Activated CD4-positive, alpha-beta T cell treated with anti-CD3 and anti-CD28 coated beads, Interleukin-2, amount 10 ng/mL, durations not matched to agents 7 days and 5 days (primary cell): ENCODE measurements around the gene TTLL10. TPM values are rescaled to one million over a fixed set of nuclear protein-coding genes. Genes with fewer than 3 reads are reported as not detected.

Experiments
- CTCF ChIA-PET: fragments of 350-600 bp; sonication (Branson Sonifier 250); formaldehyde crosslinking; loops from one replicate; lab custom pipeline; 2021; ENCODE audit warnings: antibody characterized with exemption; lab: Charles Lee
- POLR2A ChIA-PET: fragments of 350-600 bp; sonication (Branson Sonifier 250); formaldehyde crosslinking; loops from one replicate; lab custom pipeline; 2021; ENCODE audit warnings: antibody characterized with exemption; lab: Charles Lee
- DNase-seq: peaks from one replicate; pipeline ENCODE4 v3.0.0-alpha.2; 2020
- H3K27ac Mint-ChIP-seq: one replicate; pipeline ENCODE4 v1.8.0; 2021; ENCODE audit warnings: mild to moderate bottlenecking, moderate library complexity, mixed read lengths
- H3K27me3 Mint-ChIP-seq: one replicate; pipeline ENCODE4 v1.8.0; 2021; ENCODE audit warnings: mixed read lengths
- H3K36me3 Mint-ChIP-seq: one replicate; pipeline ENCODE4 v1.8.0; 2021; ENCODE audit warnings: low read depth, mixed read lengths
- H3K4me1 Mint-ChIP-seq: one replicate; pipeline ENCODE4 v1.8.0; 2021; ENCODE audit warnings: mixed read lengths
- H3K4me3 Mint-ChIP-seq: one replicate; pipeline ENCODE4 v1.8.0; 2021; ENCODE audit warnings: mild to moderate bottlenecking, moderate library complexity, mixed read lengths
- H3K9me3 Mint-ChIP-seq: one replicate; pipeline ENCODE4 v1.8.0; 2021; ENCODE audit warnings: mixed read lengths
- total RNA-seq, 2 experiments: library from RNA; stranded (reverse); gene quantifications; one replicate each; pipeline ENCODE4 v1.2.3, GENCODE V29; 2021

The TTLL10 gene
- total RNA-seq, 2 experiments from 2014 or later: 0.15 to 0.27 TPM

DNA sequence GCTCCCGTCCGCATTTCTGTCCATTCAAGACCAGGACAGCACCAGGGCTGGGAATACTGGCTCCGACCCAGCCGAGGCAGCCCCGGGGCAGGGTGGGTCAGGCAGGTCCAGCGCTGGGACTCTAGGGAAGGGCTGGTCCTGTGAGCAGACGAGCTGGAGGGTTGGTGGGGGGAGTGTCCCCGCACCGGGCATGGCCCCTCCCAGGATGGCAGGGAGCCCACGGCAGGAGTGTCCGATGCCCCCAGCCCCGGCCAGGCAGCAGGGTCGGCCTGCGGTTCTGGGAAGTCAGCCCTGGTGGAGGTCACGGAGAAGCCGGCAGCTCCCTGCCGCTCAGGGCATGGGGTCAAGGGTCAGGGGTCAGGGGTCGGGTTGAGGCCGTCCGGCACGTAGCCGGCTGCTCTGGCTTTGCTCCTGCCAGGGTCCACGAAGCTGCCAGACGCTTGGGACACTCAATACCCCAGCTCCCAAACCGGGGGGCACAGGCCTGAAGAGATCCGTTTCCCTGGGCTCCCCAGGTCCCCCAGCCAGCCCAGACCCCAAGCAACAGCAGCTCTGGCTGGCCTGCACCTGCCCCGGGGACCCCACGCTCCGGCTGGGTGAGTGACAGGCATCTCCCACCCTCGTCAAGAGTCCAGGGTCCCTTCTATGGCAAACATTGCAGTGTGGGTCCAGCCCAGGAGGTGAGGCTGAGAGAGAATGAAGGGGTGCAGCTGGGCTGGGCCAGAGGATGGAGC is 66.1 kb downstream of the TTLL10 start:
- Mint-ChIP-seq H3K4me1 (no peaks in the 10 kb centered on the region), H3K27ac (no peak overlapping the region), H3K36me3 (no peaks in the 10 kb centered on the region), H3K4me3 (no peak overlapping the region), H3K27me3 (no peaks in the 10 kb centered on the region), H3K9me3 (no peaks in the 10 kb centered on the region)
- ChIA-PET CTCF (interaction anchor here (0.8 to 1.0 kb wide), 3 partner anchors 46 to 300 kb away, joined by 3 to 4 read pairs (median 3); no protein-coding TSS in a partner anchor), POLR2A (no interaction called here)
- no peak for DNase-seq

DNA sequence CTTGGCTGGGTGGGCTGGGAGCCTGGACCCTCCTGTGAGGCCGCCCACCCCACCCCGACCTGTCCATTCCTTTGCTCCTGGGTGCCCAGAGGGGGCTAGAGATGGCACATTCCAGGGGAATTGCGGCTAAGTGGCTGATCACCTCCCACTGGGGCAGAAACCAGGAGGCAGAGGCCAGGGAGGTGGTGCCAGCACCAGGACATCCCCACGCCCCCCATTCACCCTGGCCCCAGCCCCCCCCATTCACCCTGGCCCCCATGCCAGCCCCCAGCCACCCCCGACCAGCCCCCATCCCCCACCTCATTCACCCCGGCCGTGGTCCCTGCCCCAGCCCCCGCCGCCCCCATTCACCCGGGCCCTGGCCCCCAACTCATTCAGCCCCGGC is 66.7 kb downstream of the TTLL10 start:
- POLR2A ChIA-PET: no interaction called here
- no peaks in the 10 kb centered on the region for H3K9me3 Mint-ChIP-seq
- H3K4me3 Mint-ChIP-seq: no peak overlapping the region
- no peaks in the 10 kb centered on the region for H3K27me3 Mint-ChIP-seq
- CTCF ChIA-PET: interaction anchor here (1.0 kb wide), 2 partner anchors 45 to 118 kb away, joined by 3 to 4 read pairs; no protein-coding TSS in a partner anchor
- no peaks in the 10 kb centered on the region for H3K4me1 Mint-ChIP-seq
- DNase-seq: no peak
- H3K27ac Mint-ChIP-seq: no peak overlapping the region
- H3K36me3 Mint-ChIP-seq: no peaks in the 10 kb centered on the region

DNA sequence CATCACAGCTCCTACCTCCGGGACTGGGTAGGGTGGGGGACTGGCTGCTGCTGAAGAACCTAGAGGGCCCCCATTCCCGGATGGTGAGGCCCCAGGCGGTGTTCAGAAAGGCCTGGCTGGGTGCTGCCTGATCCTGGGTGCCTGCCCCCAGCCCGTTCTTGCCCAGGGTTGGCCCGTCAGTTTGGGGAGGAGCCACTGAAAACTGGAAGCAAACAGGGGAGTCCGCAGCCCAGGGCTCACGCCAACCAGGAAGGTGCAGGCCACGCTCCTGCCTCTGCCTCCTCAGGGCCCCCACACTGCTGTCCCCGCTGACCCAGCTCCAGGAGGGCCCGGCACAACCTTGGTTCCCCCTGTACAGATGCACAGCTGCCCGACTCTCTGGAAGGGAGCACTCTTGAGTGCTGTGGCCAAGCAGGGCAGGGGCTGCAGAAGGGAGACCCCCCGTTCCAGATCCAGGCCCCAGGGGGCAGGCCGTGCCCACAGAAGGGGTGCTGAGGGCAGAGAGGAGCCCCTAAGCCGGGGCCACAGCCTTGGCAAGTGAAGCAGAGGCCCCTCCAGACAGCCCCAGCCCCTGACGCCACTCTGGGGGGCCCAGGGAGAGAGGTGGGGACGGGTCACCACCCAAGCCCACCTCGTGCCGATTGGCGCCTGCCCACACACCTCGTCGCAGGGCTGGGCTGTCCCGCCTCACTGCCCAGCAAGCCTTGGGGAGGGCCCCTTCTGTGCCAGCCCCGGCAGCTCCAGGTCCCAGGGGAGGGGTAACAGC is 67.3 kb downstream of the TTLL10 start:
- no peaks in the 10 kb centered on the region for H3K4me1 Mint-ChIP-seq
- H3K4me3 Mint-ChIP-seq: no peak overlapping the region
- ChIA-PET CTCF (interaction anchor here (0.6 to 2.2 kb wide), 3 partner anchors 35 to 119 kb away, joined by 4 to 5 read pairs (median 5); no protein-coding TSS in a partner anchor), POLR2A (no interaction called here)
- no peak for DNase-seq
- peaks cover 2% of the 10 kb centered on the region for H3K27me3 Mint-ChIP-seq
- no peaks in the 10 kb centered on the region for H3K9me3 Mint-ChIP-seq
- no peak overlapping the region for H3K27ac Mint-ChIP-seq
- no peaks in the 10 kb centered on the region for H3K36me3 Mint-ChIP-seq

DNA sequence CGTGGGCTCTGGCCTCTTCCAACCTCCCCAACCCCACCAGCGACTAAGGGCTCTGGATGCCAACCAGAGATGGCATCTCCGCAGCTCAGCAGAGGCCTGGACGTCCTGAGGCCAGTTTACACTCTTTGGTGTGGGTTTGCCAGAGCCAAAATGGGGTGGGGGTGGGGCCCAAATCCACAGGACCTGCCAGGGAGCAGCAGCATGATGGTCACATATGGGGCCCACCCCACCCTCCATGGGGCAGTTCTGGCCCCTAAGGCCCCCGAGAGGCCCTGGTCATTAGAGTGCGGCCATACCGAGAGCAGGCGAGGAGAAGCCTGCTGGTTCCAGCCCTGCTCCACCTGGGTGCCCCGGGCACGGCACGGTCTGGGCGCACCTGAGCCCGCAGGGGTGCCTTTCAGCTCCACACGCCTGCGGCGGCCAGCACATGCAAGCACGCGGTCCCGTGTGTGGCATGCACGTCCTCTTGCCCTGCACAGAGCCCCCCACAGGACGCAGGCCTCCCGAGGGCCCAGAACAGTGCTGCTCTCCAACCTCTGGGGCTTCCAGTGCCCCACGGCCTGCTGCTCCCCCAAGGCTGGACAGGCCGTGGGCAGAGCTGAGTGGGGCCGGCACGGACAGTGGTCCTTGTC is 68.0 kb downstream of the TTLL10 start:
- ChIA-PET POLR2A (no interaction called here), CTCF (interaction anchor here (0.6 to 2.2 kb wide), 3 partner anchors 36 to 120 kb away, joined by 4 to 5 read pairs (median 5); no protein-coding TSS in a partner anchor)
- DNase-seq: no peak
- H3K9me3 Mint-ChIP-seq: no peaks in the 10 kb centered on the region
- H3K4me1 Mint-ChIP-seq: no peaks in the 10 kb centered on the region
- no peak overlapping the region for H3K27ac Mint-ChIP-seq
- no peak overlapping the region for H3K4me3 Mint-ChIP-seq
- peaks cover 2% of the 10 kb centered on the region for H3K27me3 Mint-ChIP-seq
- H3K36me3 Mint-ChIP-seq: no peaks in the 10 kb centered on the region

DNA sequence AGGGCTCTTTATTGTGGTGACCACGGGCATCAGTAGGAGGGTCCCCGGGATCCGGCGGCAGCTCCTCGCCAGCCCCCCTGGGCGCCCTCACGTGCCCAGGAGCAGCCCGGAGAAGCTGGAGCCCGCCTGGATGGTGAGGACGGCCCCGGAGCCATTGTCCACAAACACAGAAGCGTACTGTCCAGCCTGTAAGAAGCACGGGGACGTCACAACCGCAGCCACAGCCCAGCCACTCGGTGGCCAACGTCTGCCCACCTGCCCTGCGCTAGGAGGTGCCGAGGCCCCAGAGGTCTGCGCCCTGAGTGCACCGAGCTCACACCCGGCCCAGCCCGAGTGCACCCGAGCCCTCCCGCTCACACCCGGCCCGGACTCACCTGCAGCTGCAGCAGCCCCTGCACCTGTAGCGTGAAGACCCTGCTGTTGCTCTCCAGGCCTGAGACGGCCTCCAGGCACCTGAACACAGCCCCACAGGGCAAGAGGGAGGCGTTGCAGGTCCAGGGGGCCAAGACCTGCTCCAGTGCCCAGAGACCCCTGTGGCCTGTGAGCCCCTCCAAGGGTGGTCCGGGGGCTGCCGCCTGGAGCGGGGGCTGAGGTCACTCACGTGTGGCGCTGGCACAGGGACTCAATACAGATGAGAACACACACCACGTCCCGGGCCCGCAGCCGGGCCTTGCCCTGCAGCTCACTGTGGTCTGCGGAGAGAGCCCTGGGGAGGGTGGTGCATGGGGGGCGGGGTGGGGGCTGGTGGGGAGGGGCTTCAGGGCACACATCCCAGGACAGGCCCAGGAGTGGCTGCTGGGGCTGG is 69.0 kb downstream of the TTLL10 start:
- DNase-seq: no peak
- POLR2A ChIA-PET: no interaction called here
- Mint-ChIP-seq H3K27me3 (peaks cover 5% of the 10 kb centered on the region), H3K36me3 (no peaks in the 10 kb centered on the region), H3K4me1 (no peaks in the 10 kb centered on the region), H3K27ac (no peak overlapping the region), H3K9me3 (no peaks in the 10 kb centered on the region), H3K4me3 (no peak overlapping the region)
- CTCF ChIA-PET: interaction anchor here (2.0 to 2.2 kb wide), 2 partner anchors 49 to 121 kb away, joined by 5 read pairs; no protein-coding TSS in a partner anchor

DNA sequence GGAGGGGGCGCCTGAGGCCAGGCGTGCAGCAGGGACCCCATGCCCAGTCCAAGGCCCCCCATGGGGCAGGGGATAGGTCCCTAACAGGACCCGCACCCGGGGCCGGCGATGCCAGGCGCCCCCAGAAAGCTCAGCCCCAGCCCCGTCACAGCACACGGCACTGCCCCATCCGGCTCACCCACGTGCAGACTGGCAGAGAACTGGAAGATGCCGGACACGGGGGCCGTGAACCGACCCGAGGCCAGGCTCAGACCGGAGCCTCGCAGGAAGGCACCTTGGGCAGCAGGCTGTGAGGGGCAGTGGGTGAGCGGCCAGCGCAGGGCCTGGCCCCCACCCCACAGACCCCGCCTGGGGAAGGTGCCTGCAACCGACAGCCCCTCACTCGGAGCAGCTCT is 69.6 kb downstream of the TTLL10 start:
- no peak for DNase-seq

DNA sequence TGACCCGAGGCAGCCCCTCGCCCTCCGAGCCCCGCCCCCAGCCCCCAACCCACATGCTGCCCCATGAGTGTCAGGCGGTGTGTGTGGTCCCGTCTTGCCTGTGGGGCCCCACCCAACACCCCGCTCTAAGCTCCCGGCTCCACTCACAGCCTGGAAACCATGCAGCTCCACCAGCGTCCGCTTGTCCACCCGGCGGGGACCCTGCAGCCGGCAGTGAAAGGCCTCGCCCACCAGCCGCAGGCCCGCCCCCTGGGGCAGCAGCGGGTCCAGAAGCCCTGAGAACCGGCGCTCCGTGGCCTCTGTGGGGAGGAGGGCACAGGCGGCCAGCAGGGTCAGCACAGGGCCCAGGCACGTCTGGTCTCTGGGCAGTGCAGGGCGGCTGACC is 70.1 kb downstream of the TTLL10 start:
- POLR2A ChIA-PET: no interaction called here
- H3K4me1 Mint-ChIP-seq: no peaks in the 10 kb centered on the region
- H3K4me3 Mint-ChIP-seq: no peak overlapping the region
- H3K27me3 Mint-ChIP-seq: peaks cover 5% of the 10 kb centered on the region
- DNase-seq: no peak
- no peak overlapping the region for H3K27ac Mint-ChIP-seq
- H3K36me3 Mint-ChIP-seq: no peaks in the 10 kb centered on the region
- H3K9me3 Mint-ChIP-seq: no peaks in the 10 kb centered on the region
- CTCF ChIA-PET: interaction anchor here (0.6 to 1.6 kb wide), 2 partner anchors 17 to 30 kb away, joined by 3 to 5 read pairs; partner anchors contain the start of gene TNFRSF4

More for the DNA sequence above, 69.6 kb downstream of the TTLL10 start:
- no peaks in the 10 kb centered on the region for H3K9me3 Mint-ChIP-seq
- H3K4me1 Mint-ChIP-seq: no peaks in the 10 kb centered on the region
- no peaks in the 10 kb centered on the region for H3K36me3 Mint-ChIP-seq
- ChIA-PET POLR2A (no interaction called here), CTCF (interaction anchor here (0.6 to 2.2 kb wide), 3 partner anchors 18 to 121 kb away, joined by 3 to 5 read pairs (median 5); partner anchors contain the start of gene TNFRSF4)
- H3K27ac Mint-ChIP-seq: no peak overlapping the region
- H3K27me3 Mint-ChIP-seq: peaks cover 5% of the 10 kb centered on the region
- H3K4me3 Mint-ChIP-seq: no peak overlapping the region

DNA sequence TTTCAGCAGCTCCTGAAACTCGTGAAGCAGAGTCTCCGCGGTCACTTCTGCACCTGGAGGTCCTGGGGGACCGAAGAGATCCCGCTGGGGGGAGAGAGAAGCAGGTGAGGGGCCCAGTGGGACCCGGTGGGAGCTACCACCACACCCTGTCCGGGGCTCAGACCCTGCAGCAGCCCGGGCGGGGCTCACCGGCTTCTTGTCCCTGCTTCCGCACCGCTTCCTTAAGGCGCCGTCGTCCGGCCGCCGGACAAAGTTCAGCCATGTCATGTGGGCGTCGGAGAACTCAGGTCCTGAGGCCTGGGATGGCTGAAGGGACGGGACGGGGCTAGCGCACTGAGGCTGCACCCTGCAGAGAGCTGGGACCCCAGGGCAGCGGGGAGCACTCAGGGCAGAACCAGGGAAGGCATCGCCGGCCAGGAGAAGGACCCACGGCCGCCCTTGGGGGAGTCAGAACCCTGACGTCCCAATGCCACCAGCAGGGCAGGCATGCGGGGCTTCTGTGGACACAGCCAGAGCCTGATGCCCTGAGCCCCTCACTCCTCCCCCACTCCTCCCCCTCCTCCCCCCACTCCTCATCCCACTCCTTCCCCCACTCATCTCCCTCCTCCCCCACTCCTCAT is 70.6 kb downstream of the TTLL10 start:
- POLR2A ChIA-PET: no interaction called here
- H3K27ac Mint-ChIP-seq: no peak overlapping the region
- no peak overlapping the region for H3K4me3 Mint-ChIP-seq
- DNase-seq: no peak
- CTCF ChIA-PET: interaction anchor here (1.6 kb wide), 1 partner anchor 17 kb away, joined by 5 read pairs; no protein-coding TSS in a partner anchor
- no peaks in the 10 kb centered on the region for H3K4me1 Mint-ChIP-seq
- H3K27me3 Mint-ChIP-seq: peaks cover 5% of the 10 kb centered on the region
- H3K36me3 Mint-ChIP-seq: no peaks in the 10 kb centered on the region
- H3K9me3 Mint-ChIP-seq: no peaks in the 10 kb centered on the region

DNA sequence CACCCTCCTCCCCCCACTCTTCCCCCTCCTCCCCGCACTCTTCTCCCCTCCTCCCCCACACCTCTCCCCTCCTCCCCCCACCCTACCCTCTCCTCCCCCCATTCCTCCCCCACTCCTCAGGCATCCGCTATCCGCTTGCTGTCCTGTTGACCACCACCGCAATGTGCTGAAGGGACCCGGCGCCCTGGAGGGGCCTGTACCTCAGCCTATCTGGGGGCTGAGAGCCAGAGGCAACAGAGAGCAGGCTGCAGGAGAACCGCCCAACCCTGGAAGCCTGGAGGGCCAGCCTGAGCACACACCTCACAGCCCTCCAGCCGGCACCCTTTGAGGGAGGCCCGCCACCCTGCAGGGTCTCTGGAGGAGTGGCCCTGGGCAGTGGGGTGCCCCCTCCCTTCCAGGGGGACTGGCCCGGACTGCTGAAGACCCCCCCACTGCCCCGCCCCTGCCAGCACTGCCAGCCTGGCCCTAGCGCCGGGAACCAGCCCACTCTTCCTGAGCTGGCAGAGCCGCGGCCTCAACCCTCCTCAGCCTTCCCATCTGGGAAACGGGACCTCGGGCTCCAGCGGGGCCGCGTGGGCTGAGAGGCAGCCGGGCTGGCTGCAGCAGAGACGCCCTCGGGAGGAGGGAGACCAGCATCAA is 71.6 kb downstream of the TTLL10 start:
- peaks cover 5% of the 10 kb centered on the region for H3K27me3 Mint-ChIP-seq
- ChIA-PET POLR2A (no interaction called here), CTCF (no interaction called here)
- peaks cover 1% of the 10 kb centered on the region for H3K4me1 Mint-ChIP-seq
- no peaks in the 10 kb centered on the region for H3K36me3 Mint-ChIP-seq
- no peak overlapping the region for H3K27ac Mint-ChIP-seq
- no peaks in the 10 kb centered on the region for H3K9me3 Mint-ChIP-seq
- H3K4me3 Mint-ChIP-seq: no peak overlapping the region
- DNase-seq: no peak

DNA sequence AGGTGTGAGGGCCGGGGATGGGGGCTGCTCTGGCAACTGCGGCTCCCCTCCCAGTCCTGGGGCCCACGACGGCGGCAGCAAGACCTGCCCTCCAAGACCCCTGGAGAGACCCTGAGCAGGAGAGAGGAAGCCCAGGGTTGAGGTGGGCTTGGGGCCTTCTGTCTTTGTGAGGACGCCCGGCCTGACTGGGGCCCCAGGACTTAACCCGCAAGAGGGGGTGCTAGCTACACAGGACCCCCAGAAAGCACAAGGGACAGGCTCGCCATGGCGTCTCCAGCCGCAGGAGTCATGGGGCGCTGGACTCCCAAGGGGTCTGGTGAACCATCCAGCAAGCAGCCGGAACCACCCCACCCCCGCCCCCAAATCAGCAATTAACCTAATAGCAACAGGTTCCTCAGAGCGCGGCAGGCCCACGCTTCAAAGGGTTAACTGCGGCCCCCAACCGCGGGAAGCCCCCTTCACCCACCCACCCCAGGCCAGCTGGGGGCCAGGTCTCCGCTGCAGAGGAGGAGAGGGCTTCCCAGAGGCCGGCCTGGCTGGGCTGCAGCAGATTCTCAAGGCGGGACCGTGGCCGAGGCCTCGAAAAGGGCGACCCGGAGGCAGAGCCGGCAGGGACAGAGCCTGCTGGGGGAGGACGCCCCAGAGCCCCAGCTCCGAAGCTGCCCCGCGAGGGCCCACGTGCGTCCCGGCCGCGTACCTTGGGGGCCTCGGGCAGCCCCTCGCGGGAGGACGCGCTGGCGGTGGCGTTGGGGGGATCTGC is 72.3 kb downstream of the TTLL10 start:
- ChIA-PET POLR2A (no interaction called here), CTCF (no interaction called here)
- no peak for DNase-seq
- H3K27me3 Mint-ChIP-seq: peaks cover 5% of the 10 kb centered on the region
- no peak overlapping the region for H3K27ac Mint-ChIP-seq
- no peak overlapping the region for H3K4me3 Mint-ChIP-seq
- H3K36me3 Mint-ChIP-seq: peaks cover 1% of the 10 kb centered on the region
- H3K9me3 Mint-ChIP-seq: no peaks in the 10 kb centered on the region
- peaks cover 7% of the 10 kb centered on the region for H3K4me1 Mint-ChIP-seq
